K562 (cell line): ENCODE results near the gene DNMT3A. TPM values are rescaled to one million over a fixed set of nuclear protein-coding genes. Genes with fewer than 3 reads are reported as not detected.

Experiments used
- ATAC-seq: fragments of 200-7000 bp; cut with Tn5 transposase; 3 replicates; pipeline ENCODE4 v1.9.1; 2020; ENCODE audit warnings: moderate library complexity
- BruUV-seq: library from RNA; stranded (reverse); fragments of 400-500 nt; replicated peaks from 2 replicates; lab custom pipeline; 2021; lab: Mats Ljungman, UMichigan
- CTCF ChIA-PET: fragments of 300-600 bp; formaldehyde crosslinking; extraction: SDS; loops from one replicate; lab custom pipeline; 2021; ENCODE audit warnings: low intra/inter-chr PET ratio; lab: Yijun Ruan, JAX
- POLR2A ChIA-PET: fragments of 300-600, 350-650 bp; sonication (Branson Sonifier 250); formaldehyde crosslinking; extraction: SDS; loops from one replicate; lab custom pipeline; 2021; ENCODE audit warnings: antibody characterized with exemption, inconsistent platforms; lab: Yijun Ruan, JAX
- DNase-seq, 4 experiments: peaks; one replicate each; pipeline versions ENCODE4 v3.0.0 to v3.0.0-alpha.2; 2011 to 2018; ENCODE audit warnings: low spot score in 3 of 4, mixed read lengths in 3 of 4; ENCODE audit errors: extremely low read depth in 1 of 4
- FAIRE-seq: peaks from 2 replicates; lab custom pipeline; 2011; peaks lifted over from hg19 to GRCh38; lab: Jason Lieb, UNC
- H2AFZ ChIP-seq: 2 replicates; pipeline ENCODE4 v1.6.0; 2011; ENCODE audit warnings: low read depth, low read length, control low read depth, inconsistent platforms
- H3K27ac ChIP-seq: fragments of 200-600 bp; 3 replicates; pipeline ENCODE4 v1.8.0; 2011; ENCODE audit warnings: low read depth, mild to moderate bottlenecking, control low read depth, inconsistent platforms, low read length, moderate library complexity, mixed read lengths; ENCODE audit errors: extremely low read depth
- H3K27me3 ChIP-seq, 2 experiments: fragments of 300-600 bp in 1 of 2; 2 replicates in 1 of 2; 3 replicates in 1 of 2; pipeline versions ENCODE4 v1.6.0 to v1.8.0; 2011; ENCODE audit warnings: inconsistent platforms in 2 of 2, low read length in 2 of 2, mild to moderate bottlenecking in 1 of 2, mixed read lengths in 1 of 2, moderate library complexity in 1 of 2; ENCODE audit not compliant: control insufficient read depth in 2 of 2, insufficient read depth in 2 of 2
- H3K36me3 ChIP-seq: fragments of 300-600 bp; 3 replicates; pipeline ENCODE4 v1.8.0; 2011; ENCODE audit warnings: mild to moderate bottlenecking, low read length, inconsistent platforms; ENCODE audit not compliant: control insufficient read depth, insufficient read depth
- H3K4me1 ChIP-seq, 2 experiments: fragments of 200-600 bp in 1 of 2; replicated peaks in 1 of 2; 2 replicates in 1 of 2; 3 replicates in 1 of 2; pipeline versions ENCODE4 v1.5.1 to v1.8.0; 2011; ENCODE audit warnings: inconsistent platforms in 2 of 2, low read length in 2 of 2, mild to moderate bottlenecking in 1 of 2, mixed read lengths in 1 of 2, moderate library complexity in 1 of 2; ENCODE audit not compliant: control insufficient read depth in 2 of 2, insufficient read depth in 2 of 2
- H3K4me2 ChIP-seq: 2 replicates; pipeline ENCODE4 v1.6.1; 2011; ENCODE audit warnings: low read length, control low read depth, inconsistent platforms, mixed read lengths; ENCODE audit not compliant: insufficient read depth
- H3K4me3 ChIP-seq: fragments of 200-600 bp; sonication (generic), shearing (Covaris generic); 2 replicates; pipeline ENCODE4 v1.5.1; 2016; ENCODE audit warnings: control low read depth, inconsistent platforms
- H3K79me2 ChIP-seq: fragments of 200-600 bp; 3 replicates; pipeline ENCODE4 v1.8.0; 2011; ENCODE audit warnings: low read length, inconsistent platforms; ENCODE audit not compliant: control insufficient read depth, insufficient read depth
- H3K9ac ChIP-seq, 2 experiments: 2 replicates each; pipeline versions ENCODE4 v1.6.0 to v1.6.1; 2011; ENCODE audit warnings: low read depth in 2 of 2, low read length in 2 of 2, control low read depth in 1 of 2, inconsistent platforms in 1 of 2, mild to moderate bottlenecking in 1 of 2, mixed read lengths in 1 of 2; ENCODE audit not compliant: insufficient read depth in 1 of 2
- H3K9me1 ChIP-seq: one replicate; pipeline ENCODE4 v1.6.0; 2011; ENCODE audit warnings: inconsistent platforms, mild to moderate bottlenecking, low read length, moderate library complexity; ENCODE audit not compliant: control insufficient read depth, insufficient read depth
- H3K9me3 ChIP-seq: replicated peaks from 2 replicates; pipeline ENCODE4 v1.5.1; 2011; ENCODE audit warnings: low read depth, low read length, inconsistent platforms; ENCODE audit not compliant: control insufficient read depth, insufficient read depth
- H4K20me1 ChIP-seq: replicated peaks from 2 replicates; pipeline ENCODE4 v1.6.1; 2011; ENCODE audit warnings: low read length, inconsistent platforms, mixed read lengths; ENCODE audit not compliant: control insufficient read depth, insufficient read depth
- ATF7 ChIP-seq: fragments of 450-650 bp; IDR thresholded peaks from 2 replicates; pipeline ENCODE4 v1.7.1; 2014; ENCODE audit warnings: mild to moderate bottlenecking, moderate library complexity
- DIDO1 ChIP-seq: fragments of 450-650 bp; IDR thresholded peaks from 2 replicates; pipeline ENCODE4 v1.6.1; 2016; ENCODE audit warnings: low read depth, missing biosample characterization, missing genetic modification characterization
- ETV5 ChIP-seq: sonication (generic); formaldehyde crosslinking; IDR thresholded peaks from 2 replicates; pipeline ENCODE4 v1.4.0; 2020; ENCODE audit warnings: low read depth, mild to moderate bottlenecking, missing genetic modification reagents
- LCOR ChIP-seq: sonication (generic); formaldehyde crosslinking; IDR thresholded peaks from 2 replicates; pipeline ENCODE4 v1.8.0; 2022; ENCODE audit warnings: mild to moderate bottlenecking, missing genetic modification reagents
- NELFE ChIP-seq: IDR thresholded peaks from 2 replicates; pipeline ENCODE4 v1.6.1; 2011; ENCODE audit warnings: mild to moderate bottlenecking; ENCODE audit not compliant: insufficient read depth, insufficient read length
- NFYB ChIP-seq: IDR thresholded peaks from 2 replicates; pipeline ENCODE4 v1.6.1; 2011; ENCODE audit warnings: mild to moderate bottlenecking, moderate library complexity; ENCODE audit not compliant: insufficient read length; ENCODE audit errors: extremely low read depth
- RHOXF2B ChIP-seq: fragments of 250-450 bp; sonication (Bioruptor Pico); conservative IDR thresholded peaks from 2 replicates; pipeline ENCODE4 v1.5.1; 2021
- SPI1 ChIP-seq: IDR thresholded peaks from 2 replicates; pipeline ENCODE4 v1.6.1; 2011; ENCODE audit warnings: low read depth, low read length, control low read depth, borderline replicate concordance
- ZNF165 ChIP-seq: fragments of 250-450 bp; sonication (Bioruptor Pico); IDR thresholded peaks from 2 replicates; pipeline ENCODE4 v1.4.0; 2020; ENCODE audit warnings: borderline replicate concordance
- ZNF324 ChIP-seq: fragments of 250-450 bp; sonication (Bioruptor Pico); IDR thresholded peaks from 2 replicates; pipeline ENCODE4 v1.4.0; 2020; ENCODE audit warnings: mild to moderate bottlenecking
- ZNF57 ChIP-seq: fragments of 450-650 bp; formaldehyde crosslinking; IDR thresholded peaks from 2 replicates; pipeline ENCODE4 v1.4.0; 2020; ENCODE audit warnings: mild to moderate bottlenecking, moderate library complexity
- ZZZ3 ChIP-seq: fragments of 450-650 bp; IDR thresholded peaks from 2 replicates; pipeline ENCODE4 v1.6.1; 2016; ENCODE audit warnings: antibody characterized with exemption, mild to moderate bottlenecking, moderate library complexity
- WGBS: fragments of 100-300 bp; shearing (Covaris generic); methylation state at CpG from one replicate; pipeline ENCODE4 v1.1.6; 2016; ENCODE audit warnings: low coverage, mixed read lengths; ENCODE audit not compliant: insufficient coverage; ENCODE audit errors: missing lambda C conversion rate; 5-methylcytosine and 5-hydroxymethylcytosine counted together
- in situ Hi-C: fragments of 300-500 bp; cut with MboI; formaldehyde crosslinking; loops from 4 replicates; pipeline ENCODE4 v1.15.0; 2018; ENCODE audit warnings: inconsistent platforms, mixed read lengths
- intact Hi-C: fragments of 100-400 bp; cut with micrococcal nuclease; formaldehyde crosslinking; loops from 2 replicates; pipeline ENCODE4 v1.14.2; 2022
- polyA plus RNA-seq, 8 experiments: library from polyadenylated mRNA; depleted of rRNA in 4 of 8; stranded (reverse) in 5 of 8; unstranded in 3 of 8; fragments of >200 nt; fragmentation: Nextera tagmentation in 2 of 8; fragmentation: Illumina TruSeq in 1 of 8; extraction: Ambion mirVana in 2 of 8; extraction: Trizol in 1 of 8; gene quantifications; 2 replicates each; pipeline versions ENCODE4 v1.2.1 to v1.2.3, GENCODE V29; 2011 to 2014; ENCODE audit warnings: inconsistent platforms in 1 of 8, missing spikeins in 1 of 8
- total RNA-seq, 7 experiments: library from RNA; depleted of rRNA in 6 of 7; stranded (reverse); fragments of >200 nt in 6 of 7; fragmentation: Illumina TruSeq in 2 of 7; extraction: Trizol in 2 of 7; gene quantifications; 2 replicates each; pipeline versions ENCODE4 v1.2.1 to v1.2.3, GENCODE V29; 2011 to 2021; ENCODE audit warnings: low replicate concordance in 1 of 7
- TF ChIP-seq, protein P1 (sequence below): fragments of 250-450 bp; sonication (Bioruptor Pico); IDR thresholded peaks from 2 replicates; pipeline ENCODE4 v1.5.0; 2021; ENCODE audit warnings: mild to moderate bottlenecking, moderate library complexity
- TF ChIP-seq, protein P2 (sequence below): sonication (generic); formaldehyde crosslinking; IDR thresholded peaks from 2 replicates; pipeline ENCODE4 v1.8.0; 2022; ENCODE audit warnings: mild to moderate bottlenecking, missing genetic modification reagents, borderline replicate concordance

Gene DNMT3A
- total and polyA plus RNA-seq, 9 of the 15 experiments (the other 6 are each of a cell fraction or from before 2014, with no cell fraction given) = 3.0 to 16.0 (median 6.1) TPM

DNA sequence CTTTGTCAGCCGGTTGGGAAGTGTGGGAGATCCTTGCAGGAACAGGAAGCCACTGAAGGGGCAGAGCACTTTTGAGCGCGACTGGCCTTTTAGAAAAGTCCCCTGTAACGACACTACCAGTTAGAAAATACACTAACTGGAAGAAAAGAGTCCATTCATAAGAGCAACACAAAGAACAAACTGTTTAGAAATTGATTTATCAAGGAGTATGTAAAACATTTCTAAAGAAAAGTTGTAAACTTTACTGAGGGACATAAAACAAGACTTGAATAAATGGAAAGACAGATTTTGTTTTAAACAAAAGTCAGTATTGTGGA, 143.6 kb downstream of the DNMT3A start:
- DNase-seq (no peak), FAIRE-seq (no peak), ATAC-seq (no peak)
- Histone ChIP-seq H3K36me3 (no peaks in the 10 kb centered on the region), H2AFZ (peak overlapping the region; percentile 44), H4K20me1 (no peaks in the 10 kb centered on the region), H3K4me2 (no peak overlapping the region), H3K27me3 (0 out of 5 replicates have a peak, but pooled peaks cover 0 to 2% of the 10 kb centered on the region in 2 experiments), H3K9me3 (no peaks in the 10 kb centered on the region), H3K9me1 (no peaks in the 10 kb centered on the region), H3K4me3 (no peak overlapping the region), H3K79me2 (no peaks in the 10 kb centered on the region), H3K4me1 (peaks cover 0 to 5% of the 10 kb centered on the region in 2 experiments; a peak in 2 of 5 replicates), H3K9ac (no peak overlapping the region), H3K27ac (no peak overlapping the region)
- ChIA-PET POLR2A (interaction anchor here (0.6 kb wide), 1 partner anchor 19 kb away, joined by 3 read pairs; no protein-coding TSS in a partner anchor), CTCF (no interaction called here)
- in situ Hi-C loops (no loop called here), intact Hi-C loops (loop anchor here (5.0 kb wide), 2 partner anchors 371 to 786 kb away; no protein-coding TSS in a partner anchor)
- BruUV-seq = no TSS peak
- TF ChIP-seq, protein P1, sequence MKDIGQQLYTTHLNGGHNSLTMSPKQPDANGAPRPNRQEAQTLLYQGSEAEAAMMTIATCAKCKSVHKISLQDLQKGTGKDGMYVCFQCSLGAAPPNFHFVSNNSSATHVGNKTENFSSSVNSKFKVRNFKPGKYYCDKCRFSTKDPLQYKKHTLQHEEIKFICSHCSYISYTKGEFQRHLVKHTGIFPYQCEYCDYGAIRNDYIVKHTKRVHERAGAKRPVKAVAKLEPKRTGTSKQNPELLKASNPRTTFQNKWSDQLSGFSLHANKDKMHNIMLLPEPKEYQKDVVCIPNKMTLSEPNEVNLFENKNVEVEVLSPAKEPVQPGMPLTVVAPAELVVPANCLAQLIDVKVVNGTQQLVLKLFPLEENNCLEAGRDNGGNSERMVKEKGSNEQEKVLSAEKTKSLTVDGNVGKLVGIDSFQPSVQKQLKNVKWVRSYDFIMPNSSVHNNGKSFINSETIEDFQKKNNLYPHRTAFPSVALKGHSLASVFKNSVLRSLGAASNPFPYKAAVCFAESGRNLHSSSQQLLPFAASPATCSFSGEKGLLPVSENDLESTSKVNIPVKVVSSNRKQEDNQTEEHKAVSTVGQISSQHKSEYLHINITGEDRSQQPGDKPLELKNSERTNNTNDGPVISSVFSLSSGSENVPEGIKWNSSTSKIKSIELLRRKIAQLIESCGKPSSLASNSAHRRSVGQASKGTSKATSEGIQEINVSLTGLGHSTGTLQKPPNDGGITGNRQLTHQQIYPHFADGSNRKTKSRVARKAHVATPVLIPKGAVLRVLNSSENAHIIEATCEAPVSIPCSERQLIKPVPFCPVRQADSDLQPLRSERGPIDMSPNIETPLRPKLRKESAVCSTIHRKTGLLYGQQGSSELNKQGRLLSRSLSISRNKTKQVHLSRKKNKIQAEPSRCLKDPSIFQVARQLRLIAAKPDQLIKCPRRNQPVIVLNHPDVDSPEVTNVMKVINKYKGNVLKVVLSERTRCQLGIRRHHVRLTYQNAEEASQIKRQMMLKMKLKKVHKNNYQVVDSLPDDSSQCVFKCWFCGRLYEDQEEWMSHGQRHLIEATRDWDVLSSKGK = no peak
- TF ChIP-seq SPI1 = no peak
- TF ChIP-seq ZNF165 (CRISPR knock-in tag) = no peak
- no peak for TF ChIP-seq ZNF57 (CRISPR knock-in tag)
- no peak for TF ChIP-seq ZZZ3
- TF ChIP-seq ETV5 (CRISPR knock-in tag) = no peak
- TF ChIP-seq LCOR (CRISPR knock-in tag) = no peak
- TF ChIP-seq, protein P2, sequence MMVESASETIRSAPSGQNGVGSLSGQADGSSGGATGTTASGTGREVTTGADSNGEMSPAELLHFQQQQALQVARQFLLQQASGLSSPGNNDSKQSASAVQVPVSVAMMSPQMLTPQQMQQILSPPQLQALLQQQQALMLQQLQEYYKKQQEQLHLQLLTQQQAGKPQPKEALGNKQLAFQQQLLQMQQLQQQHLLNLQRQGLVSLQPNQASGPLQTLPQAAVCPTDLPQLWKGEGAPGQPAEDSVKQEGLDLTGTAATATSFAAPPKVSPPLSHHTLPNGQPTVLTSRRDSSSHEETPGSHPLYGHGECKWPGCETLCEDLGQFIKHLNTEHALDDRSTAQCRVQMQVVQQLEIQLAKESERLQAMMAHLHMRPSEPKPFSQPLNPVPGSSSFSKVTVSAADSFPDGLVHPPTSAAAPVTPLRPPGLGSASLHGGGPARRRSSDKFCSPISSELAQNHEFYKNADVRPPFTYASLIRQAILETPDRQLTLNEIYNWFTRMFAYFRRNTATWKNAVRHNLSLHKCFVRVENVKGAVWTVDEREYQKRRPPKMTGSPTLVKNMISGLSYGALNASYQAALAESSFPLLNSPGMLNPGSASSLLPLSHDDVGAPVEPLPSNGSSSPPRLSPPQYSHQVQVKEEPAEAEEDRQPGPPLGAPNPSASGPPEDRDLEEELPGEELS (CRISPR knock-in tag) = no peak
- TF ChIP-seq NELFE = no peak
- TF ChIP-seq ATF7 = no peak
- TF ChIP-seq RHOXF2B (CRISPR knock-in tag) = no peak
- no peak for TF ChIP-seq ZNF324 (CRISPR knock-in tag)
- no peak for TF ChIP-seq DIDO1 (tag)
- no peak for TF ChIP-seq NFYB
- WGBS = 27% methylated on average over 4 of the region's 4 CpGs
